GM12878 (cell line): ENCODE results near the gene DCP1B. TPM values are rescaled to one million over a fixed set of nuclear protein-coding genes. Genes with fewer than 3 reads are reported as not detected.

Experiments used
- ATAC-seq: fragments of 200-7000 bp; cut with Tn5 transposase; 3 replicates; pipeline ENCODE4 v1.9.1; 2020; ENCODE audit warnings: mild to moderate bottlenecking, moderate library complexity
- BruUV-seq: library from RNA; stranded (reverse); fragments of 400-500 nt; replicated peaks from 2 replicates; lab custom pipeline; 2021; lab: Mats Ljungman, UMichigan
- CTCF ChIA-PET: fragments of 300-600 bp; sonication (Branson Sonifier 250); formaldehyde crosslinking; extraction: SDS; loops from one replicate; lab custom pipeline; 2021; ENCODE audit warnings: inconsistent platforms; lab: Yijun Ruan, JAX
- POLR2A ChIA-PET: fragments of 350-600 bp; formaldehyde crosslinking; extraction: SDS; loops from one replicate; lab custom pipeline; 2021; ENCODE audit warnings: inconsistent platforms; lab: Charles Lee
- RAD21 ChIA-PET: fragments of 300-600 bp; sonication (Branson Sonifier 250); formaldehyde crosslinking; loops from one replicate; lab custom pipeline; 2023; ENCODE audit warnings: antibody characterized with exemption; ENCODE audit not compliant: unreplicated experiment; lab: Charles Lee
- SMC1A ChIA-PET: fragments of 300-600 bp; sonication (Branson Sonifier 250); formaldehyde crosslinking; loops from one replicate; lab custom pipeline; 2023; ENCODE audit not compliant: unreplicated experiment, uncharacterized antibody; lab: Charles Lee
- DNase-seq: peaks from one replicate; pipeline ENCODE4 v3.0.0-alpha.2; 2011; ENCODE audit warnings: low read depth, low spot score
- FAIRE-seq: peaks from 3 replicates; lab custom pipeline; 2011; peaks lifted over from hg19 to GRCh38; lab: Jason Lieb, UNC
- H2AFZ ChIP-seq: 2 replicates; pipeline ENCODE4 v1.6.0; 2011; ENCODE audit warnings: low read depth, low read length, control low read depth; ENCODE audit not compliant: control insufficient read depth
- H3K27ac ChIP-seq: 2 replicates; pipeline ENCODE4 v1.5.1; 2011; ENCODE audit warnings: control low read depth; ENCODE audit not compliant: control insufficient read depth, insufficient read depth
- H3K27me3 ChIP-seq, 2 experiments: replicated peaks in 1 of 2; 2 replicates each; pipeline versions ENCODE4 v1.6.0 to v1.6.1; 2011; ENCODE audit warnings: low read length in 1 of 2; ENCODE audit not compliant: control insufficient read depth in 2 of 2, insufficient read depth in 2 of 2
- H3K36me3 ChIP-seq, 2 experiments: 2 replicates each; pipeline ENCODE4 v1.5.1; 2011; ENCODE audit warnings: low read length in 1 of 2; ENCODE audit not compliant: control insufficient read depth in 2 of 2, insufficient read depth in 2 of 2
- H3K4me1 ChIP-seq: 2 replicates; pipeline ENCODE4 v1.6.1; 2011; ENCODE audit warnings: mild to moderate bottlenecking, low read length, moderate library complexity, mixed read lengths; ENCODE audit not compliant: control insufficient read depth, insufficient read depth
- H3K4me2 ChIP-seq: 2 replicates; pipeline ENCODE4 v1.6.0; 2011; ENCODE audit warnings: control low read depth; ENCODE audit not compliant: control insufficient read depth, insufficient read depth
- H3K4me3 ChIP-seq: fragments of 200-600 bp; sonication (generic); 2 replicates; pipeline ENCODE4 v1.5.1; 2016
- H3K79me2 ChIP-seq: 2 replicates; pipeline ENCODE4 v1.6.0; 2011; ENCODE audit warnings: low read length; ENCODE audit not compliant: control insufficient read depth, insufficient read depth
- H3K9ac ChIP-seq: 2 replicates; pipeline ENCODE4 v1.8.0; 2011; ENCODE audit warnings: low read length, control low read depth, mixed read lengths; ENCODE audit not compliant: control insufficient read depth, insufficient read depth
- H3K9me3 ChIP-seq: replicated peaks from 3 replicates; pipeline ENCODE4 v1.5.1; 2011; ENCODE audit warnings: mild to moderate bottlenecking, low read length; ENCODE audit not compliant: control insufficient read depth, insufficient read depth
- H4K20me1 ChIP-seq: 2 replicates; pipeline ENCODE4 v1.6.0; 2011; ENCODE audit not compliant: control insufficient read depth, insufficient read depth
- CBX3 ChIP-seq: fragments of 200-600 bp; sonication (generic); IDR thresholded peaks from 2 replicates; pipeline ENCODE4 v1.6.1; 2016; ENCODE audit warnings: low read depth, borderline replicate concordance
- CHD4 ChIP-seq: fragments of 200-600 bp; sonication (generic); IDR thresholded peaks from 2 replicates; pipeline ENCODE4 v1.6.1; 2016; ENCODE audit warnings: mild to moderate bottlenecking
- E4F1 ChIP-seq: fragments of 450-650 bp; IDR thresholded peaks from 2 replicates; pipeline ENCODE4 v1.6.1; 2018; ENCODE audit warnings: borderline replicate concordance, mild to moderate bottlenecking; ENCODE audit not compliant: partially characterized antibody
- IRF3 ChIP-seq: fragments of 450-650 bp; IDR thresholded peaks from 2 replicates; pipeline ENCODE4 v1.6.1; 2014; ENCODE audit warnings: mild to moderate bottlenecking
- KDM1A ChIP-seq: fragments of 200-600 bp; sonication (generic); IDR thresholded peaks from 2 replicates; pipeline ENCODE4 v1.6.1; 2016; ENCODE audit warnings: borderline replicate concordance
- MXI1 ChIP-seq: fragments of 150-350 bp; IDR thresholded peaks from 2 replicates; pipeline ENCODE4 v1.6.1; 2011; ENCODE audit warnings: low read depth, mild to moderate bottlenecking, inconsistent platforms, low read length, improper control_type of control experiment
- NR2C1 ChIP-seq: fragments of 450-650 bp; IDR thresholded peaks from 2 replicates; pipeline ENCODE4 v1.6.1; 2017; ENCODE audit warnings: antibody characterized with exemption, mild to moderate bottlenecking, moderate library complexity
- WRNIP1 ChIP-seq: IDR thresholded peaks from 2 replicates; pipeline ENCODE4 v1.6.1; 2011; ENCODE audit warnings: low read depth, low read length, improper control_type of control experiment, borderline replicate concordance
- ZBTB11 ChIP-seq: fragments of 450-650 bp; formaldehyde crosslinking; IDR thresholded peaks from 2 replicates; pipeline ENCODE4 v1.5.0; 2022; ENCODE audit warnings: mild to moderate bottlenecking, missing genetic modification characterization
- whole genome bisulfite sequencing: methylation state at CpG from one replicate; pipeline ENCODE4 v1.1.6; 2016; ENCODE audit warnings: low lambda C conversion rate; ENCODE audit not compliant: insufficient replicate concordance, insufficient coverage; ENCODE audit errors: missing lambda C conversion rate; 5-methylcytosine and 5-hydroxymethylcytosine counted together
- in situ Hi-C: fragments of 300-500 bp; cut with MboI; formaldehyde crosslinking; loops from 9 replicates; pipeline ENCODE4 v1.14.3; 2018; ENCODE audit warnings: mixed read lengths
- intact Hi-C: fragments of 100-400 bp; cut with micrococcal nuclease; formaldehyde crosslinking; loops from one replicate; pipeline ENCODE4 v1.14.2; 2022; ENCODE audit not compliant: unreplicated experiment
- polyA plus RNA-seq, 11 experiments: library from polyadenylated mRNA; depleted of rRNA in 4 of 11; unstranded in 6 of 11; stranded (reverse) in 5 of 11; fragments of >200 nt; fragmentation: Nextera tagmentation in 4 of 11; fragmentation: Illumina TruSeq in 1 of 11; extraction: Ambion mirVana in 4 of 11; extraction: Trizol in 1 of 11; gene quantifications; 1 replicate in 1 of 11; 2 replicates in 10 of 11; pipeline versions ENCODE4 v1.2.1 to v1.2.3, GENCODE V29; 2011 to 2016; ENCODE audit warnings: inconsistent platforms in 2 of 11, missing spikeins in 2 of 11, low read depth in 1 of 11
- total RNA-seq, 4 experiments: library from RNA; depleted of rRNA in 3 of 4; stranded (reverse); fragments of >200 nt in 3 of 4; fragmentation: Illumina TruSeq in 1 of 4; extraction: Trizol in 1 of 4; gene quantifications; 2 replicates each; pipeline versions ENCODE4 v1.2.1 to v1.2.3, GENCODE V29; 2013 to 2021

Gene DCP1B
- total and polyA plus RNA-seq, 10 of the 15 experiments (the other 5 are each of a cell fraction or from before 2014, with no cell fraction given): 1.3 to 23.4 (median 15.3) TPM

- no peak for TF ChIP-seq E4F1
- no peak for TF ChIP-seq CHD4
Measured at GRCh38 chr12:2047752-2048151, 43.5 kb upstream of the DCP1B start (continued).

DNA sequence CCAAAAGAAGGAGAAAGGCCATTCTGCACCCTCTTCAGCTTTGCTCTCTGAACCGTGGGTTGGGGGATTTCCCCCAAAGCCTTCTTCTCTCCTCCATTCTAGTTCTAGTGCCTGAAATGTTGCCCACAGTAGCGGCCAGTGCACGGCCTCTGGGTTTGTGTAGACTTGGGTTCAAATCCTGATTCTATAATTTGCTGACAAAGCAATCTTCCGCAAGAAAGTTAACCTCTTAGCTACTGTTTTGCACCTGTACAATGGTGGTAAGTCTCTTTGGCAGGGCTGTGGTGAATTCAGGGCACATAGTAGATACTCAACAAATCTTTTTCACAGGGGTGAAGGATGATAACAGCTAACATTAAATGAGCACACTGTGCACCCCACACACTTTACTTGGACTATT lies 42.7 kb upstream of the DCP1B start:
- Histone ChIP-seq H3K4me1 (0 out of 2 replicates have a peak, but pooled peaks cover 3% of the 10 kb centered on the region), H3K27me3 (peaks cover 1 to 9% of the 10 kb centered on the region in 2 experiments), H3K79me2 (no peaks in the 10 kb centered on the region), H4K20me1 (no peaks in the 10 kb centered on the region), H3K9me3 (no peaks in the 10 kb centered on the region), H2AFZ (no peak overlapping the region), H3K9ac (no peak overlapping the region), H3K4me2 (no peak overlapping the region), H3K27ac (no peak overlapping the region), H3K36me3 (no peaks in the 10 kb centered on the region), H3K4me3 (no peak overlapping the region)
- no peak for DNase-seq
- no peak for ATAC-seq
- POLR2A ChIA-PET: no interaction called here
- FAIRE-seq: no peak
- TF ChIP-seq CBX3 (no peak), KDM1A (no peak), ZBTB11 (CRISPR knock-in tag) (no peak), IRF3 (no peak), NR2C1 (no peak), MXI1 (no peak), WRNIP1 (no peak)
- BruUV-seq: no TSS peak
- 23% methylated on average over 4 of the region's 4 CpGs for WGBS
- SMC1A ChIA-PET: interaction anchor here (1.4 kb wide), 1 partner anchor 9 kb away, joined by 4 read pairs; no protein-coding TSS in a partner anchor
- RAD21 ChIA-PET: interaction anchor here (0.6 kb wide), 1 partner anchor 264 kb away, joined by 3 read pairs; no protein-coding TSS in a partner anchor
- CTCF ChIA-PET: interaction anchor here (0.6 to 1.6 kb wide), 5 partner anchors 10 to 256 kb away, joined by 3 to 4 read pairs (median 3); no protein-coding TSS in a partner anchor
- intact Hi-C loops: no loop called here
- in situ Hi-C loops: no loop called here
